Astrocyte of the spinal cord (primary cell): Measurements from ENCODE around the gene JDP2.

Experiments
- DNase-seq: peaks from one replicate; pipeline ENCODE4 v3.0.0; 2011; ENCODE audit warnings: low read depth, low spot score
- H3K4me3 ChIP-seq: 2 replicates; pipeline ENCODE4 v1.5.1; 2011; ENCODE audit warnings: low read depth, mild to moderate bottlenecking, low read length, moderate library complexity
- CTCF ChIP-seq: IDR thresholded peaks from 2 replicates; pipeline ENCODE4 v1.5.1; 2012; ENCODE audit warnings: low read depth, mild to moderate bottlenecking, low read length, inconsistent platforms
- in situ Hi-C: cut with HindIII; loops from 2 replicates; pipeline ENCODE4 v1.10.0; 2017; ENCODE audit warnings: low sequenced_read_pairs

The JDP2 gene

DNA sequence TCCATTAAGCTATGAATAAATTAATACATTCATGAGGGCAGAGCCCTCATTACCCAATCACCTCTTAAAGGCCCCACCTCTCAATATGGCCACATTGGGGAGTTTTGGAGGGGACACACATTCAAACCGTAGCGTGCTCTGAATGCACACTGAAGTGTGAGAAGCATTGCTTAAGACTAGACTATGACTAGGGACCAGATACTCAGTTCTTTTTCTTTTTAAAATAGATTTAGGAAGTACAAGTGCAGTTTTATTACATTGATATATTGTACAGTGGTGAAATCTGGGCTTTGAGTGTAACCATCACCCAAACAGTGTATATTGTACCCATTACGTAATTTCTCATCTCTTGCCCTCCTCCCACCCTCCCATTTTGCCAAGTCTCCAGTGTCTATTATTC, 21.0 kb upstream of the JDP2 start:
- H3K4me3 ChIP-seq: no peak overlapping the region
- DNase-seq: no peak
- TF ChIP-seq CTCF: no peak
- in situ Hi-C loops: no loop called here

DNA sequence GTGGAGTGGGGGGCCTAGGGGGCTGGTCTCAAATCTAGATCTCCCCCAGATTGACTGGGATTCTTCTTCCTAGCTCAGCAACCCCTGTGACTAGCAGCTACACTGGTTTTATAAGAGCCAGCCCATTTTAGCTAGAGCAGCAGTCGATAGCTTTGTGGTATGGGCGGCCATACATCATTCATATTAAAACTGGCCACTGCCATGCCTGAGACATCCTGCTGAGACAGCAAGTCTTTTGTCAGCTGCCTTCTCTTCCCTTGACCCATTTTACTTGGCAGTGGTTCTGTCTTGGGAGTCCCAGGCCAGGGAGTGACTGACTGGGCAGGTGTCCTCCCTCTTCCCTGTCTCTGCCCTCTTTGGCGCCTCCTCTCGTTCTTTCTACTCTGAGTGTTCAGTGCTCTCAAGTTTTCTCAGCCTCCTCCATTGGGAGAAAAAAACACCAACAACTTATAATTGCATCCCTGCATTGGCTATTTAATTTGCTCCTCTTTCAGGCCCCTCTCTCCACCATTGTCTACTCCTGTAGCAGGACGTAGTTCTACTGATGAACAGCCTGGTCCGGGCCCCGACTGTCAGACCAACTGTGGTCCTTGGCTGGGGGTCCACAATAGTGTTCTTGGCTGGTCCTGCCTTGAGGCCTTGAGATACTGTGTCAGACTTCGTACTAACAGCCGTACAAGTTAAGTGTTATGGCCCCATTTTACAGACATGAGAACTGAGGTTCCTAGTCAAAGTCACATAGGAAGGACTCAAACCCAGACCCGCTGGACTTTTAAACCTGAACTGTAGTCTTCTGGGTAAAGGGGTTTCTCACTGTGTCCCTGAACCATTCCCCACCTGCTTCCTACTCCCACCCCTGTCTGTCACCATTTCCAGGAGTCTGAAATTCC, 18.3 kb upstream of the JDP2 start:
- in situ Hi-C loops: no loop called here
- DNase-seq: no peak
- H3K4me3 ChIP-seq: no peak overlapping the region
- TF ChIP-seq CTCF: no peak

DNA sequence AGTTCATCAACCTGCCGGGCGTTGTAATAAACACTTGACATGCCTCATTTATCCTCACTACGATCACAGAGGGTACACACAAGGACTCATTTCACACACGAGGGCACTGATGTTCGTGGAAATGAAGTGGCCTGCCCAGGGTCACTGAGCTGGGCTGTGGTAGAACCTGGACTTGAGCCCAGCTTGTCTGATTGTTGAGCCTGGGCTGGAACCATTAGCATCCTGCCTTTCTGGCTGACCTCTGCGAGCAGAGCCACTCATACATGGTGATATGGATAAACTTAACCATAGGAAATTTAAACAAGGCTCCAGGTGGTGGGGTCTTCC, 16.6 kb upstream of the JDP2 start:
- in situ Hi-C loops: no loop called here
- TF ChIP-seq CTCF: no peak
- DNase-seq: no peak
- no peak overlapping the region for H3K4me3 ChIP-seq

DNA sequence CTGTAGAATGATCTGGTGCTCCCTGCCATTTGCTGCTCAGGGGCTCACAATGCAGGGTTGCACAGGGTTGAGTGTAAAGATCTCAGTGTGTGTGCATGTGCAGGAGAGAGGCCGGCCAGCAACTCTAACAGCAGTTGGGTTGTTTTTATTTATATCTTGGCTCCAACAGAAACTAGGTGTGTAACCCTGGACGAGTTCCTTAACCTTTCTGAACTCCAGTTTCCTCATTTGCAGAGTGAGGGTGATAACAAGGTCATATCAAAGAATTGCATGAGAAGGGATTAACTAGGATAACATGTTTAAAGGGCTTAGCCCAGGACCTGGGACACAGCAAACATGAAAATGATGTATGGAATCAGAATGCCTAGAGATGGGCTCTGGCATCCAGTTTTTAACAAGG, 14.8 kb upstream of the JDP2 start:
- in situ Hi-C loops: no loop called here

DNA sequence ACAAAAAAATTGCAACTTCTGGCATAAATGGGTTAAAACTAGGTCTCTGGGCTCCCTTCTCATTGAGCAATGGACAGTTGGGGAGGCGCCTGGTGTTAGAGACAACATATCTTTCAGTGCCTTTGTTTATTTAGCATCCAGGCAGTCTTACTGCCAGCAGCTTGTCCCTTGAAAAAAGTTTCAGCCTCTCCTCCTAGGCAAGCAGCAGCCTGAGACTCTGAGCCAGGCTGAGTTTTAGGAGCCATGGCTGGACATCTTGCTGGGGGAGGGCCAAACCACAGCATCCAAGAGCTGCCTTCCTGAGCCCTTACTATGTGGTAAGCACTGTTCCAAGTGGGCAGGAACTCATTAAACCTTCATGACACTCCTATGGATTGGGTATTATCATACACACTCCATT, 10.1 kb upstream of the JDP2 start:
- DNase-seq: no peak
- TF ChIP-seq CTCF: no peak
- no peak overlapping the region for H3K4me3 ChIP-seq
- in situ Hi-C loops: no loop called here

More for the DNA sequence above, 14.8 kb upstream of the JDP2 start:
- DNase-seq: no peak
- no peak for TF ChIP-seq CTCF
- H3K4me3 ChIP-seq: no peak overlapping the region

GRCh38 chr14:75418850-75419768, 8.7 kb upstream of the JDP2 start:
- no peak overlapping the region for H3K4me3 ChIP-seq
- DNase-seq: no peak
- no peak for TF ChIP-seq CTCF
- in situ Hi-C loops: no loop called here
